HEK293T (cell line): ENCODE measurements around the gene PHOX2A.

ENCODE experiments used
- LEF1 ChIP-seq: fragments of 450-650 bp; IDR thresholded peaks from 2 replicates; pipeline ENCODE4 v1.6.1; 2017; ENCODE audit warnings: mild to moderate bottlenecking, borderline replicate concordance
- NFRKB ChIP-seq: fragments of 450-650 bp; IDR thresholded peaks from 2 replicates; pipeline ENCODE4 v1.6.1; 2016; ENCODE audit warnings: mild to moderate bottlenecking, moderate library complexity
- PKNOX1 ChIP-seq: fragments of 450-650 bp; IDR thresholded peaks from 2 replicates; pipeline ENCODE4 v1.6.1; 2016
- SUZ12 ChIP-seq: fragments of 450-650 bp; IDR thresholded peaks from 2 replicates; pipeline ENCODE4 v1.6.1; 2016; ENCODE audit warnings: mild to moderate bottlenecking

DNA sequence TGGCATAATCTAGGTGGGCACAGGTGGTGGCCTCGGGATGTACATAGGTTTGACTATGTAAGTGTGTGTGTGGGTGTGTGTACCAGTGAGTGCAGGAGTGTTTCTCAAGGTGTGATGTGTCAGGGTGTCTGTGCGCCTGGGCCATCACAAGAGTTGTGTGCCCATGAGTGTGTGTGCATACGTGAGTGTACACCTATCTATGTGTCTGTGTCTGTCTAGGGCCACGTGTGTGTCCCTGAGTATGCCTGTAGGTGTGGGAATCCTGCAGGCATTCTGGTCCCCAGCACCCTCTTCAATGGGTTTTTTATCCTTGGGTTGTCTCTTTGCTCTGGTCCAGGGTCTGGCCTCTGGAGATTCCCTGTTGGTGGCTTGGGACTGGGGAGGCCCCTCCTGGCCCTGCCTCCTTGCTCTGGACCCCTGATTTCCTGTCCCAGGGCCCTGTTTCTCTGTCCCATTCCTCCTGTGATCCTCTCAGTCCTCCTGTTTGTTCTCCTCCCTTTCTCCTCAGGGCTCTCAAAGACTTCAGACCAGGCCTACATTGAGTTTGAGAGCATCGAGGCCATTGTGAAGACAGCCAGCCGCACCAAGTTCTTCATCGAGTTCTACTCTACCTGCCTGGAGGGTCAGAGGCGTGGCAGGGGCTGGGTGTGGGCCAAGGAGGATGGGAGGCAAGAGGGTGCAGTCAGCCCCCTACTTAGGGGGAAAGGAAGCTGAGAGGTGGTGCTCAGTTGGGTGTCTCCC is 10.0 kb downstream of the PHOX2A start:
- TF ChIP-seq LEF1 (no peak), PKNOX1 (no peak), SUZ12 (no peak), NFRKB (no peak)
